Stimulated activated CD8-positive, alpha-beta memory T cell treated with anti-CD3 and anti-CD28 coated beads, Interleukin-2, amount 100 ng/mL, for 1 hour (primary cell): Measurements from ENCODE around the gene LEMD3.
"Not testable (repeated sequence)": the region's sequence is repeated elsewhere in the genome, so short reads cannot be mapped to it uniquely, and the experiment has no call there.

Experiments used
- DNase-seq, 2 donors: peaks; one replicate each; pipeline ENCODE4 v3.0.0-alpha.2; 2020; ENCODE audit warnings: low read depth in 2 of 2

LEMD3 gene

DNA sequence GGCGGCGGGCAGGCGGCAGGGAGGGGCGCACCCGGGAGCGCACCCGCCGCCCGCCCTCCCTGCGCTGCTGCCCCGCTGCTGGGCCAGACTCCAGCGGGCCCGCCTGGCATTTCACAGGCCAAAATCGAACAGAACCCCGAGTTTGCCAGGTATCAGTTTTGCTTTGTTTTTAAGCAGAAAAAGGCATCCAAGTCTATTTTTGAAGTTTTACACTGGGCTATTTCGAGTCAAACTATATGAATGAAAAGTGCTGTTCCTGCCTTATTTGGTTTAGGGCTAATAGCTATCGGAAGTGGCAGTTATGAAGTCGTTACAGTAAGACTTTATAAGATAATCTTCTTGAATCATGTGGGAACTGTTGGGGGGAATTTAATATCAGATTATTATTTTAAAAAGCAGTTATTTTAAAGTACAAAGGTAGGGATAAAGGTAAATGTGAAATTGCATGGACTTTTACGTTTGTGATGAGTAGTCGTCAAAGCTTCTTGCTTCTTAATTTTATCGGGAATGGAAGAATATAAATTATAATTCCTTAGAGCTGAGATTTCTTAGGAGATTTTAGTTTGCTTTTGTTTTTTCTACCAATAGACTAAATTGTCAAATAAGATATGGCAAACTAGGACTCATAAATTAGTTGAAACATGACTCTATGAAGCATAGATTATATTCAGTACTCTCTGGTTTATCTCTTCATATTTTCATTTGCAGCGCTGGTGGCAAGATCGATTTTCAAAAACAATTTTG lies 110.2 kb downstream of the LEMD3 start:
- DNase-seq, result no peak

DNA sequence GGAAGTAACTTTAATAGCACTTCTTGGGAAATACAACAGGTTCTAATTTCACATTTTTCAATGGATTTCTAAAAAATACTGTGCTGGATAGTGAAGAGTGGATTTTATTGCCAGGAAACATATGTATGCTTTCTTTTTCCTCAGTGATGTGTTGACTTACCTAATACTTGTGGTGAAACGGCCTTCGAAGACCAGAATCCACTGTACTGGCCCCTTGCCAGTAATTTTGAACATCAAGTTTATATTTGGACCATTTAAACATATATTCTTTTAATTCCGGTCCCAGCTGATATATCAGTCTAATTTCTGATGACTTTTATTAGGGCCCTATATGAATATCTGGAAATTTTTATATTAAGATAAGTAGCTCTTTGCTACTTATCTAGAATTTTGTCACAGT lies 110.9 kb downstream of the LEMD3 start:
- DNase-seq, result no peak

DNA sequence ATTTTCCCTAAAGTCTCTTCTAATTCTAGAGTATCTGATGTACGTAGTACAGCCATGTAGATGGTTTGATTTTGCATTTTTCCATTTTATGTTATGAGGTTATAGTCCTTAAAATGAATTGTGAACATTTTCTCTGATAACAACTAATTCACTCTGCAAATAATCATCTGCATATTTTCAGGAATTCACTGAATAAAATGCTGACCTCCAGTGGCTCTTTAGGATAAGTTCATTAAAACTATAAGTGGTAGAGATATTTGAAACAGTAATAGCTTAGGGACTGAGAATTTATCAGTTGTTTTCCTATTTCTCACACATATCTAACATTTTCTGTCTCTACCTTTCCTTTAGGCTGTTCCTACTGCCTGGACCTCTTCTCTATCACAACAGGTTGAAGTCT lies 113.5 kb downstream of the LEMD3 start:
- DNase-seq, result no peak

DNA sequence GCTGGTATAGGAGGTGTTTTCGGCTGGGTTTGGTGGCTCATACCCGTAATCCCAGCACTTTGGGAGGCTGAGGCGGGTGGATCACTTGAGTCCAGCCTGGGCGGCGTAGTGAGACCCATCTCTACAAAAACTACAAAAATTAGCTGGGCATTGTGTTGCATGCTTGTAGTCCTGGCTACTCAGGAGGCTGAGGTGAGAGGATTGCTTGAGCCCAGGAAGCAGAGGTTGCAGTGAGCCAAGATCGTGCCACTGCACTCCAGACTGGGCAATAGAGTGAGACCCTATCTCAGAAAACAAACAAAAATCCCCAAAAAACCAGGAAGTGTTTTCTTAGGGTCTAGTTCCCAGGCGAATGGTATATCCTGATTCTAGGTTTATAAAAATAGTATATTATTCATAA lies 116.1 kb downstream of the LEMD3 start:
- DNase-seq, result not testable (repeated sequence)

DNA sequence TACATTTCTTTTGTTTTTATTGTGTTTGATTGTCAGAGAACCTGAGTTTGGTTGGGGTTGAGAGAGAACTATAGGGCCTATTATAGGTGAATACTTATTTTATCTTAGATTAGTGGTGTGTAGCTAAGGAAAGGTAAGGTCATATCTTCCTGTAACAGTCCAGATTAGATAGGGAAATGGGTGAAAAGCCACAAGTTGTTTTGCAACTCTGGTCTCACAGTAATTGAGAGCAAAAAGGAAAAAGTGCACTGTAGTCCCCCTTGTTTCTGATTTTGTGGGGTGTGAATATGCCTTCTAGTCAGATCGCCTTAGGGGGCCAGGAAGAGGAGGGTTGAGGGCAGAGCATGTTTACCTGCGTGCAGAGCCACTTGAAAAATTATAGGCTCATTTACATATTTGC lies 118.0 kb downstream of the LEMD3 start:
- DNase-seq, result no peak

DNA sequence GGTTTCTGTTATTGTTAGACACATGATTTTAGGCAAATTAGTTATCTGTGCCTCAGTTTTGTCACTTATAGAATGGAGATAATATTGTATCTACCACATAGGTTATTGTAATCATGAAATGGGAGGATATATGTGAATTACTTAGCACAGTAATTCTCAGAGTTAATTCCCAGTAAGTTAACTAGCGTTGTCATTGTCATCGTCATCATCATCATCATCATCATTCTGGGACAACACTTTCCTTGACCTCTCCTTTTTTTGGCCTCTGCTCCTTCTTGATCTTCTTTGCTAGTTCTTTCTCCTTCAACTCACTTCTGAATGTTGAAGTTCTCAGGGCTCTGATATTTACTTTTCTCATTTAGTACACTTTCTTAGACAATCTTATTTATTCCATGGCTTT lies 122.9 kb downstream of the LEMD3 start:
- no peak for DNase-seq

DNA sequence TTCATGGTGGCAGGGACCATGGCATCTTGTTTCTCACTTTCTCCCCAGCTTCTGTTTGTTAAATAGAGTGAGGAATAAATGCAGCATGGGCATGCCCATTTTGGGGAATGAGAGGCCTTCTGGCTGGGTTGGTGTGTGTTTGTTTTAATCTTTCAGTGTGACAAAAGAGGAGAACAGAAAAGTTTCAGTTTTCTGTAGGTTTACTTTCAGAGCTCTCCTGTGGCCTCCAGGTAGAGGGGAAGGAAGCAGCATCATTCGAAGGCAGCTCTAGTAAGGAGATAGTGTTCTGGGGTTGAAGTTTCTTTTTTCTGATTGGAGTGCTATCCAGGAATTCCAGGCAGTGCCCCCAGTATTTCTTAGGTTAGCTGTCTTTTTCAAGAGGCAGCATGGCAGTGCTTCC lies 124.4 kb downstream of the LEMD3 start:
- no peak for DNase-seq

DNA sequence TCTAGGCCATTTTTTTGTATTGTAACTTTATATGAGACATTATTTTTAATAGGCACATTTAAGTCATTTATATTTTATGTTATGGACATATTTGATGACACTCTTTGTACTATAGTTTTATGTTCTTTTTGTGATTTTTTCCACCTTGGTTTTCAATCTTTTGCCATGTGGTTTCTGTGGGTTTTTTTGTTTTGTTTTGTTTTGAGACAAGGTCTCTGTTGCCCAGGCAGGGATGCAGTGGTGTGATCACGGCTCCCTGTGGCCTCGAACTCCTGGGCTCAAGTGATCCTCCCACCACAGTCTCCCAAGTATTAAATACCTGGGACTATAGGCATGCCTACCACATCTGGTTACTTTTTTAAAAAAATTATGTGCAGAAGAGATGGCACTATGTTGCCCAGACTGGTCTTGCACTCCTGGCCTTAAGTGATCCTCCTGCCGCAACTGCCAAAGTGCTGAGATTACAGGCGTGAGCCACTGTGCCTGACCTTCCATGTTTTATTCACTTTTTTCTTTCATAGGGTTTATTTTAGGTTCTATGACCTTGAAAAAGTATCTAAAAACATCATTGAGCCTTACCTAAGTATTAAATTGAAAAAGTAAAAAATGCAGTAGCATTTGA lies 125.4 kb downstream of the LEMD3 start:
- no peak for DNase-seq

DNA sequence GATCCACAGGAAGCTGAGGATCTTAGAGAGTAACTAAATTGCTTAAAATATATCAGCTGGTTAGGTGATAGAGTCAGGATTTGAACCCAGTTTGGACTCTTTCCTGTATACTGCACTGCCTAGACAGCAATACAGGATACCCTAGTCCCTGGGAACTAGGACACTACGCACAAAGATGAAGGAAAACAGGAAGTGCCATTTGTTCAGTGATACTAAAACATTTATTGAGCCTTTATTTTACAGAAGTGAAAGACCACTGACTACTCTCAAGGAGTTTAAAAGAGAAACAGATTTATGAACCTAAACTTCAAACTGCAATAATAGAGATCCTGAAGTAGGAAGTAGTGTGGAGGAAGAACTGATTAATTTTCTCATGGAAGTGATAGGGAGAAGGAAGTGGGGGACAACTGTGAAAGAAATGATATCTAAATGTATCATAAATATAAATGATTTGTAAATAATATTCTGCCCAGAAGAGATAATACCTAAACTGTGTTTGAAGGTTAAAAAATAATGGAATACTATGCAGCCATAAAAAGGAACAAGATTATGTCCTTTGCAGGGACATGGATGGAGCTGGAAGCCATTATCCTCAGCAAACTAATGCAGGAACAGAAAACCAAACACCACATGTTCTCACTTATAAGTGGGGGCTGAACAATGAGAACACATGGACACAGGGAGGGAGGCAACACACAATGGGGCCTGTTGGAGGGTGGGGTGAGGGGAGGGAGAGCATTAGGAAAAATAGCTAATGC lies 127.3 kb downstream of the LEMD3 start:
- DNase-seq, result no peak
